GM13977 (cell line): ENCODE results near the gene PKP4.

Experiments
- DNase-seq: peaks from one replicate; pipeline ENCODE4 v3.0.0; 2012; ENCODE audit warnings: low spot score
- CTCF ChIP-seq: IDR thresholded peaks from 2 replicates; pipeline ENCODE4 v1.5.1; 2012; ENCODE audit warnings: mild to moderate bottlenecking, control low read depth; ENCODE audit not compliant: insufficient read depth; ENCODE audit errors: extremely low read depth, missing control alignments
- in situ Hi-C: fragments of 300-500 bp; cut with MboI; formaldehyde crosslinking; loops from one replicate; pipeline ENCODE4 v1.12.0; 2022; ENCODE audit warnings: low sequenced_read_pairs, low pct_unique_long_range_greater_than_20kb, mixed read lengths, inconsistent platforms; ENCODE audit not compliant: unreplicated experiment

Gene PKP4

GRCh38 chr2:158519481-158519880, 62.7 kb downstream of the PKP4 start:
- no peak for DNase-seq
- no peak for TF ChIP-seq CTCF
- in situ Hi-C loops, result no loop called here

- in situ Hi-C loops, result no loop called here
- no peak for TF ChIP-seq CTCF
- no peak for DNase-seq
Observed at GRCh38 chr2:158529379-158530259, 72.9 kb downstream of the PKP4 start.

- no peak for DNase-seq
- in situ Hi-C loops, result no loop called here
- peak; percentile 9 for TF ChIP-seq CTCF
Observed at GRCh38 chr2:158530829-158531228, 74.1 kb downstream of the PKP4 start.

- no peak for TF ChIP-seq CTCF
- in situ Hi-C loops, result no loop called here
- DNase-seq, result no peak
Observed at GRCh38 chr2:158533009-158533408, 76.3 kb downstream of the PKP4 start.

- in situ Hi-C loops, result no loop called here
- no peak for TF ChIP-seq CTCF
- DNase-seq, result no peak
Observed at GRCh38 chr2:158539176-158540005, 82.6 kb downstream of the PKP4 start.

- TF ChIP-seq CTCF, result no peak
- in situ Hi-C loops, result no loop called here
- no peak for DNase-seq
Observed at GRCh38 chr2:158542577-158542976, 85.8 kb downstream of the PKP4 start.
